Measurements from ENCODE around the gene CAMSAP1.

Gene CAMSAP1

GRCh38 chr9:135770771-135771170, 136.6 kb downstream of the CAMSAP1 start:
- ATAC-seq (ENCODE audit: insufficient read depth, low read depth) (no peak), DNase-seq (no peak)
- Histone ChIP-seq H3K36me3 (ENCODE audit: insufficient read depth, low read length) (no peaks in the 10 kb centered on the region), H3K27ac (ENCODE audit: low read length) (no peak overlapping the region), H3K4me2 (ENCODE audit: insufficient read depth, low read length) (no peak overlapping the region), H3K4me1 (ENCODE audit: insufficient read depth, low read length) (no peaks in the 10 kb centered on the region), H3K4me3 (ENCODE audit: low read depth in 1 of 2, low read length in 2 of 2) (no peak overlapping the region), H3K9ac (ENCODE audit: low read depth, low read length) (no peak overlapping the region), H4K20me1 (ENCODE audit: insufficient read depth, low read length) (no peaks in the 10 kb centered on the region; the same call in 1 of the 2 replicates), H3K79me2 (ENCODE audit: insufficient read depth, low read length) (no peaks in the 10 kb centered on the region), H3K27me3 (ENCODE audit: insufficient read depth, low read length, poor library complexity) (no peaks in the 10 kb centered on the region), H3K9me3 (ENCODE audit: insufficient read depth, low read length, severe bottlenecking) (peaks cover 6% of the 10 kb centered on the region), H2AFZ (ENCODE audit: low read depth, low read length) (no peak overlapping the region)
- TF ChIP-seq, protein P1, sequence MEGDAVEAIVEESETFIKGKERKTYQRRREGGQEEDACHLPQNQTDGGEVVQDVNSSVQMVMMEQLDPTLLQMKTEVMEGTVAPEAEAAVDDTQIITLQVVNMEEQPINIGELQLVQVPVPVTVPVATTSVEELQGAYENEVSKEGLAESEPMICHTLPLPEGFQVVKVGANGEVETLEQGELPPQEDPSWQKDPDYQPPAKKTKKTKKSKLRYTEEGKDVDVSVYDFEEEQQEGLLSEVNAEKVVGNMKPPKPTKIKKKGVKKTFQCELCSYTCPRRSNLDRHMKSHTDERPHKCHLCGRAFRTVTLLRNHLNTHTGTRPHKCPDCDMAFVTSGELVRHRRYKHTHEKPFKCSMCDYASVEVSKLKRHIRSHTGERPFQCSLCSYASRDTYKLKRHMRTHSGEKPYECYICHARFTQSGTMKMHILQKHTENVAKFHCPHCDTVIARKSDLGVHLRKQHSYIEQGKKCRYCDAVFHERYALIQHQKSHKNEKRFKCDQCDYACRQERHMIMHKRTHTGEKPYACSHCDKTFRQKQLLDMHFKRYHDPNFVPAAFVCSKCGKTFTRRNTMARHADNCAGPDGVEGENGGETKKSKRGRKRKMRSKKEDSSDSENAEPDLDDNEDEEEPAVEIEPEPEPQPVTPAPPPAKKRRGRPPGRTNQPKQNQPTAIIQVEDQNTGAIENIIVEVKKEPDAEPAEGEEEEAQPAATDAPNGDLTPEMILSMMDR (IDR thresholded peaks at IDR 0.05; ENCODE audit: borderline replicate concordance, extremely low read depth, low read length, poor library complexity, severe bottlenecking): no peak
- no peak for TF ChIP-seq EZH2 (IDR thresholded peaks at IDR 0.05; ENCODE audit: borderline replicate concordance, low read depth, low read length, severe bottlenecking)

- Histone ChIP-seq H3K27me3 (ENCODE audit: insufficient read depth, low read length, poor library complexity) (no peaks in the 10 kb centered on the region), H3K27ac (ENCODE audit: low read length) (no peak overlapping the region), H2AFZ (ENCODE audit: low read depth, low read length) (no peak overlapping the region), H3K4me1 (ENCODE audit: insufficient read depth, low read length) (no peaks in the 10 kb centered on the region), H3K4me2 (ENCODE audit: insufficient read depth, low read length) (no peak overlapping the region), H3K9ac (ENCODE audit: low read depth, low read length) (no peak overlapping the region), H3K36me3 (ENCODE audit: insufficient read depth, low read length) (no peaks in the 10 kb centered on the region), H3K4me3 (ENCODE audit: low read depth in 1 of 2, low read length in 2 of 2) (no peak overlapping the region), H4K20me1 (ENCODE audit: insufficient read depth, low read length) (no peaks in the 10 kb centered on the region; the same call in 1 of the 2 replicates), H3K79me2 (ENCODE audit: insufficient read depth, low read length) (no peaks in the 10 kb centered on the region), H3K9me3 (ENCODE audit: insufficient read depth, low read length, severe bottlenecking) (peaks cover 6% of the 10 kb centered on the region)
- ATAC-seq (ENCODE audit: insufficient read depth, low read depth) (no peak), DNase-seq (no peak)
- TF ChIP-seq, protein P1 (IDR thresholded peaks at IDR 0.05; ENCODE audit: borderline replicate concordance, extremely low read depth, low read length, poor library complexity, severe bottlenecking): no peak
- TF ChIP-seq EZH2 (IDR thresholded peaks at IDR 0.05; ENCODE audit: borderline replicate concordance, low read depth, low read length, severe bottlenecking): no peak
These were observed 137.2 kb downstream of the CAMSAP1 start for GRCh38 chr9:135770203-135770535.

DNA sequence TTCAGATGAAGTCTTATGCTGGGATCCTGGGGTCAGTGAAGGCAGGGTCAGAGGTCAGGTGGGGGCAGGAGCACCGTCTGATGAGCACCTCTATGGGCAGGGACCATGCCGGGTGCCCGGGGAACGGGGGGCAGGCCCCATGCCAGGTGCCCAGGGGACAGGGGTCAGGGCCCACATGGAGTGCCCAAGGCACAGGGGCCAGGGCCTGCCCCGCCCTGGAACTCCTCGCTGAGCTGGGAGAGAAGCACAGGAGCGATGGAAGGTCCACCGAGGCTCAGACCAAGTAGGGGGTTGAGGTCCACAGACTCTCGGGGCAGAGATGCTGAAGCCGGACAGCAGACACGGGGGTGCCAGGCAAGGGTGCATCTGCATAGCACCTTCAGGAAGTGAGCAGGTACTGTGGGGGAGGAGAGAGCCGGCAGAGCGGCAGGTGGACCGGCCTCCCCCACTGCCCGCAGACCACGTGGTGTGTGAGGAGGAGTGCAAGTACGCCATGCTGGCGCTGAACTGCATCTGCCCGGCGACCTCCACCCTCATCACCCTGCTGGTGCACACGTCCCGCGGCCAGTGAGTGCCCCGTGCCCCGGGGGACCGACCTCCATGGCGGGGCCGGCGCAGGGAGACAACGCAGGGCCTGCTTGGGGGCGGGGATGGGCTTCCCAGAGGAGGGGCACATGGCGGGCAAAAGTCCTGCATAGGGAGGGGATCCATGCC, 137.7 kb downstream of the CAMSAP1 start:
- Histone ChIP-seq H3K27me3 (ENCODE audit: insufficient read depth, low read length, poor library complexity) (no peaks in the 10 kb centered on the region), H3K4me2 (ENCODE audit: insufficient read depth, low read length) (no peak overlapping the region), H2AFZ (ENCODE audit: low read depth, low read length) (no peak overlapping the region), H3K79me2 (ENCODE audit: insufficient read depth, low read length) (no peaks in the 10 kb centered on the region), H4K20me1 (ENCODE audit: insufficient read depth, low read length) (no peaks in the 10 kb centered on the region; the same call in 1 of the 2 replicates), H3K27ac (ENCODE audit: low read length) (no peak overlapping the region), H3K36me3 (ENCODE audit: insufficient read depth, low read length) (no peaks in the 10 kb centered on the region), H3K9ac (ENCODE audit: low read depth, low read length) (no peak overlapping the region), H3K4me3 (ENCODE audit: low read depth in 1 of 2, low read length in 2 of 2) (no peak overlapping the region), H3K4me1 (ENCODE audit: insufficient read depth, low read length) (no peaks in the 10 kb centered on the region), H3K9me3 (ENCODE audit: insufficient read depth, low read length, severe bottlenecking) (peaks cover 6% of the 10 kb centered on the region)
- ATAC-seq (ENCODE audit: insufficient read depth, low read depth): no peak
- TF ChIP-seq, protein P1 (IDR thresholded peaks at IDR 0.05; ENCODE audit: borderline replicate concordance, extremely low read depth, low read length, poor library complexity, severe bottlenecking): no peak
- TF ChIP-seq EZH2 (IDR thresholded peaks at IDR 0.05; ENCODE audit: borderline replicate concordance, low read depth, low read length, severe bottlenecking): no peak
- DNase-seq: no peak
